HepG2 (cell line): ENCODE measurements around the gene ALDH4A1. TPM values are rescaled to one million over a fixed set of nuclear protein-coding genes. Genes with fewer than 3 reads are reported as not detected.

Experiments used
- AFF4 ChIP-seq: sonication (generic); formaldehyde crosslinking; IDR thresholded peaks from 2 replicates; pipeline ENCODE4 v1.4.0; 2020; ENCODE audit warnings: missing genetic modification reagents
- ATF5 ChIP-seq: sonication (generic); formaldehyde crosslinking; IDR thresholded peaks from 2 replicates; pipeline ENCODE4 v1.4.0; 2020; ENCODE audit warnings: mild to moderate bottlenecking, low read depth, missing genetic modification reagents
- CERS6 ChIP-seq: sonication (generic); formaldehyde crosslinking; IDR thresholded peaks from 2 replicates; pipeline ENCODE4 v1.5.0; 2020; ENCODE audit warnings: missing genetic modification reagents
- MAX ChIP-seq: IDR thresholded peaks from 2 replicates; pipeline ENCODE4 v1.6.1; 2012; ENCODE audit warnings: inconsistent platforms
- MLXIP ChIP-seq: sonication (generic); formaldehyde crosslinking; IDR thresholded peaks from 2 replicates; pipeline ENCODE4 v1.9.0; 2021; ENCODE audit warnings: missing genetic modification reagents, borderline replicate concordance
- SOX5 ChIP-seq: IDR thresholded peaks from 2 replicates; pipeline ENCODE4 v1.6.1; 2016; ENCODE audit warnings: borderline replicate concordance
- TMF1 ChIP-seq: sonication (generic); formaldehyde crosslinking; IDR thresholded peaks from 2 replicates; pipeline ENCODE4 v1.8.1; 2022; ENCODE audit warnings: low read depth, missing genetic modification reagents
- TP53 ChIP-seq: sonication (generic); formaldehyde crosslinking; conservative IDR thresholded peaks from 2 replicates; pipeline ENCODE4 v1.4.0; 2020; ENCODE audit warnings: missing genetic modification reagents
- ZBTB38 ChIP-seq: sonication (generic); formaldehyde crosslinking; IDR thresholded peaks from 2 replicates; pipeline ENCODE4 v1.5.1; 2020; ENCODE audit warnings: mild to moderate bottlenecking, missing genetic modification reagents
- ZFP1 ChIP-seq: IDR thresholded peaks from 2 replicates; pipeline ENCODE4 v1.6.1; 2016
- ZNF10 ChIP-seq: sonication (generic); formaldehyde crosslinking; IDR thresholded peaks from 2 replicates; pipeline ENCODE4 v1.4.0; 2020; ENCODE audit warnings: mild to moderate bottlenecking, low read depth, missing genetic modification reagents, borderline replicate concordance
- ZNF235 ChIP-seq: sonication (generic); formaldehyde crosslinking; IDR thresholded peaks from 2 replicates; pipeline ENCODE4 v1.8.1; 2023; ENCODE audit warnings: mild to moderate bottlenecking, missing genetic modification reagents, borderline replicate concordance
- ZNF432 ChIP-seq: sonication (generic); formaldehyde crosslinking; IDR thresholded peaks from 2 replicates; pipeline ENCODE4 v1.5.0; 2020; ENCODE audit warnings: missing genetic modification reagents, mild to moderate bottlenecking, borderline replicate concordance
- ZNF550 ChIP-seq: sonication (generic); formaldehyde crosslinking; IDR thresholded peaks from 2 replicates; pipeline ENCODE4 v1.4.0; 2020; ENCODE audit warnings: mild to moderate bottlenecking, missing genetic modification reagents, borderline replicate concordance
- ZSCAN22 ChIP-seq: sonication (generic); formaldehyde crosslinking; IDR thresholded peaks from 2 replicates; pipeline ENCODE4 v1.4.0; 2020; ENCODE audit warnings: mild to moderate bottlenecking, missing genetic modification reagents
- polyA plus RNA-seq, 8 experiments: library from polyadenylated mRNA; depleted of rRNA in 3 of 8; stranded (reverse) in 7 of 8; unstranded in 1 of 8; fragments of >200 nt; fragmentation: Illumina TruSeq in 4 of 8; extraction: Trizol in 4 of 8; gene quantifications; 2 replicates each; pipeline versions ENCODE4 v1.2.1 to v1.2.3, GENCODE V29; 2011 to 2016; ENCODE audit warnings: low read depth in 4 of 8, missing spikeins in 1 of 8, mixed read lengths in 1 of 8; ENCODE audit not compliant: insufficient read depth in 1 of 8
- total RNA-seq, 5 experiments: library from RNA; depleted of rRNA; stranded (reverse); fragments of >200 nt; fragmentation: Illumina TruSeq; extraction: Trizol; gene quantifications; 2 replicates each; pipeline ENCODE4 v1.2.3, GENCODE V29; 2016; ENCODE audit warnings: low read depth in 1 of 5

ALDH4A1 gene
- total and polyA plus RNA-seq, 2 of the 13 experiments (the other 11 are each of a cell fraction or from before 2014, with no cell fraction given): 76.4 to 240 TPM

- TF ChIP-seq ATF5: no peak
- peak; percentile 47; the same call in 1 of the 2 replicates for TF ChIP-seq ZBTB38 (CRISPR knock-in tag)
- TF ChIP-seq MLXIP (CRISPR knock-in tag): no peak
- peak; percentile 53; the same call in 1 of the 2 replicates for TF ChIP-seq SOX5 (CRISPR knock-in tag)
- TF ChIP-seq ZNF235 (CRISPR knock-in tag): no peak
- TF ChIP-seq ZSCAN22 (CRISPR knock-in tag): no peak
- no peak for TF ChIP-seq ZNF10 (CRISPR knock-in tag)
- no peak for TF ChIP-seq CERS6
- no peak for TF ChIP-seq TMF1
- no peak for TF ChIP-seq ZNF432 (CRISPR knock-in tag)
- TF ChIP-seq AFF4: no peak
- TF ChIP-seq ZNF550 (CRISPR knock-in tag): no peak
- 0 out of 2 replicates have a peak, but pooled peaks have one; percentile 18 for TF ChIP-seq MAX
- TF ChIP-seq TP53 (CRISPR knock-in tag): no peak
- TF ChIP-seq ZFP1 (CRISPR knock-in tag): no peak
Observed at GRCh38 chr1:18941221-18942141, 39.1 kb upstream of the ALDH4A1 start (continued).
